ENCODE measurements around the gene FNDC3B. TPM values are rescaled to one million over a fixed set of nuclear protein-coding genes. Genes with fewer than 3 reads are reported as not detected.

The FNDC3B gene
- total RNA-seq, 2 donors from 2014 or later: 57.6 to 69.3 TPM

- Histone ChIP-seq H3K36me3 (no peaks in the 10 kb centered on the region), H3K4me1 (peaks cover 0 to 72% of the 10 kb centered on the region in 2 donors), H3K9me3 (no peaks in the 10 kb centered on the region), H3K27me3 (no peaks in the 10 kb centered on the region), H3K27ac (peak overlapping the region; percentile 66 to 86), H3K4me3 (no peak overlapping the region)
- TF ChIP-seq, protein P1, sequence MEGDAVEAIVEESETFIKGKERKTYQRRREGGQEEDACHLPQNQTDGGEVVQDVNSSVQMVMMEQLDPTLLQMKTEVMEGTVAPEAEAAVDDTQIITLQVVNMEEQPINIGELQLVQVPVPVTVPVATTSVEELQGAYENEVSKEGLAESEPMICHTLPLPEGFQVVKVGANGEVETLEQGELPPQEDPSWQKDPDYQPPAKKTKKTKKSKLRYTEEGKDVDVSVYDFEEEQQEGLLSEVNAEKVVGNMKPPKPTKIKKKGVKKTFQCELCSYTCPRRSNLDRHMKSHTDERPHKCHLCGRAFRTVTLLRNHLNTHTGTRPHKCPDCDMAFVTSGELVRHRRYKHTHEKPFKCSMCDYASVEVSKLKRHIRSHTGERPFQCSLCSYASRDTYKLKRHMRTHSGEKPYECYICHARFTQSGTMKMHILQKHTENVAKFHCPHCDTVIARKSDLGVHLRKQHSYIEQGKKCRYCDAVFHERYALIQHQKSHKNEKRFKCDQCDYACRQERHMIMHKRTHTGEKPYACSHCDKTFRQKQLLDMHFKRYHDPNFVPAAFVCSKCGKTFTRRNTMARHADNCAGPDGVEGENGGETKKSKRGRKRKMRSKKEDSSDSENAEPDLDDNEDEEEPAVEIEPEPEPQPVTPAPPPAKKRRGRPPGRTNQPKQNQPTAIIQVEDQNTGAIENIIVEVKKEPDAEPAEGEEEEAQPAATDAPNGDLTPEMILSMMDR (IDR thresholded peaks at IDR 0.05): no peak
- no peak for DNase-seq (ENCODE audit: low spot score)
Measured at GRCh38 chr3:172259726-172260248, 220.4 kb downstream of the FNDC3B start.

GRCh38 chr3:172260381-172260780 lies 221.0 kb downstream of the FNDC3B start:
- H3K27ac ChIP-seq: peak overlapping the region; percentile 66 to 86
- no peak for DNase-seq (ENCODE audit: low spot score)
- TF ChIP-seq, protein P1 (IDR thresholded peaks at IDR 0.05): peak in 1 of 2 donors; percentile 5
- no peaks in the 10 kb centered on the region for H3K36me3 ChIP-seq
- no peaks in the 10 kb centered on the region for H3K27me3 ChIP-seq
- H3K4me3 ChIP-seq: no peak overlapping the region
- no peaks in the 10 kb centered on the region for H3K9me3 ChIP-seq
- peaks cover 0 to 67% of the 10 kb centered on the region in 2 donors for H3K4me1 ChIP-seq

DNA sequence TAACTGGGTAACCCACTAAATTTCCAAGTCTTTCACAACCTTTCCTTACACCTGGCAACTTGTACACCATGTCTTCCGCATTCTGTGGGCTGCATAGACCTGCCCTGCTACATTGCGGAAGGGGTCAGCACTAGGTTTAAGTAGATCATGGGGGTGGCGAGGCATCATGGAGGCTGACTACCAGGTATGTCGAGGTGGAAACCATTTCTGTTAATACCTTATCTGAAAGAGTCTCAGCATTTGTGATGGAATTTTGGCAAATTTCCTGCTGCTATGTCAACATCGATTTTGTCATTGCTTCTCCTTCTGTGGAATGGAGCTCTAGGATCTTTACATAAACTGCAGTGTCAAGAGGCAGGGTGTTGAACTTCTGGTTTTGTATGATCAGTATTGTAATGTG lies 221.7 kb downstream of the FNDC3B start:
- Histone ChIP-seq H3K4me1 (peaks cover 0 to 60% of the 10 kb centered on the region in 2 donors), H3K36me3 (no peaks in the 10 kb centered on the region), H3K9me3 (no peaks in the 10 kb centered on the region), H3K4me3 (no peak overlapping the region), H3K27ac (peak overlapping the region; percentile 66 to 86), H3K27me3 (no peaks in the 10 kb centered on the region)
- no peak for DNase-seq (ENCODE audit: low spot score)
- TF ChIP-seq, protein P1 (IDR thresholded peaks at IDR 0.05): no peak

GRCh38 chr3:172262991-172263608 lies 223.7 kb downstream of the FNDC3B start:
- H3K9me3 ChIP-seq: no peaks in the 10 kb centered on the region
- H3K27ac ChIP-seq: peak overlapping the region in 1 of 2 donors; percentile 86
- peaks cover 0 to 50% of the 10 kb centered on the region in 2 donors for H3K4me1 ChIP-seq
- DNase-seq (ENCODE audit: low spot score): no peak
- no peaks in the 10 kb centered on the region for H3K27me3 ChIP-seq
- H3K36me3 ChIP-seq: peaks cover 11% of the 10 kb centered on the region
- TF ChIP-seq, protein P1 (IDR thresholded peaks at IDR 0.05): no peak
- H3K4me3 ChIP-seq: no peak overlapping the region

GRCh38 chr3:172263781-172264486 lies 224.6 kb downstream of the FNDC3B start:
- peaks cover 11% of the 10 kb centered on the region for H3K36me3 ChIP-seq
- no peaks in the 10 kb centered on the region for H3K9me3 ChIP-seq
- no peak overlapping the region for H3K4me3 ChIP-seq
- TF ChIP-seq, protein P1 (IDR thresholded peaks at IDR 0.05): no peak
- no peaks in the 10 kb centered on the region for H3K27me3 ChIP-seq
- DNase-seq (ENCODE audit: low spot score): no peak
- H3K4me1 ChIP-seq: peaks cover 0 to 48% of the 10 kb centered on the region in 2 donors
- no peak overlapping the region for H3K27ac ChIP-seq

All from right atrium auricular region (tissue), 2 donors.